Sciatic nerve (tissue), 1 donor: ENCODE results near the gene C16orf78. TPM values are rescaled to one million over a fixed set of nuclear protein-coding genes. Genes with fewer than 3 reads are reported as not detected.

ENCODE experiments used
- total RNA-seq: library from RNA; stranded (reverse); fragmentation: NEBNext Ultra II Directional; extraction: Animal tissue kit (Norgen Biotek cat#: 25700); gene quantifications from one replicate; pipeline ENCODE4 v1.2.1, GENCODE V29; 2021
- donor health status: DM: no; HTN: no; CAD: no.

The C16orf78 gene
- total RNA-seq, 1 donor from 2014 or later: not detected

Other genes starting within 250 kb of the C16orf78 start
- 0.85 TPM for gene CBLN1, start 92.0 kb upstream of the C16orf78 start, total RNA-seq